ENCODE results near the gene NAP1L4.
"Not testable (repeated sequence)": the region's sequence is repeated elsewhere in the genome, so short reads cannot be mapped to it uniquely, and the experiment has no call there.

Gene NAP1L4

GRCh38 chr11:2921261-2921660, 70.9 kb downstream of the NAP1L4 start:
- no peak for DNase-seq

- no peak for DNase-seq
Measured at GRCh38 chr11:2920343-2920742, 71.8 kb downstream of the NAP1L4 start.

- DNase-seq: no peak
Measured at GRCh38 chr11:2919837-2920236, 72.3 kb downstream of the NAP1L4 start.

- no peak for DNase-seq
Measured at GRCh38 chr11:2919188-2919587, 72.9 kb downstream of the NAP1L4 start.

GRCh38 chr11:2917842-2918490, 74.2 kb downstream of the NAP1L4 start:
- DNase-seq: no peak

GRCh38 chr11:2916892-2917645, 75.1 kb downstream of the NAP1L4 start:
- DNase-seq: no peak

- DNase-seq: no peak
Measured at GRCh38 chr11:2916114-2916891, 75.8 kb downstream of the NAP1L4 start.

GRCh38 chr11:2915473-2915872, 76.7 kb downstream of the NAP1L4 start:
- DNase-seq: no peak

- DNase-seq: peak; percentile 56
Measured at GRCh38 chr11:2914455-2915195, 77.5 kb downstream of the NAP1L4 start.

GRCh38 chr11:2913776-2914175, 78.4 kb downstream of the NAP1L4 start:
- DNase-seq: no peak

- no peak for DNase-seq
Measured at GRCh38 chr11:2913019-2913431, 79.1 kb downstream of the NAP1L4 start.

GRCh38 chr11:2912498-2912897, 79.6 kb downstream of the NAP1L4 start:
- DNase-seq: peak; percentile 43

- DNase-seq: peak; percentile 8
Measured at GRCh38 chr11:2911785-2912391, 80.2 kb downstream of the NAP1L4 start.

- DNase-seq: no peak
Measured at GRCh38 chr11:2911088-2911784, 80.9 kb downstream of the NAP1L4 start.

- no peak for DNase-seq
Measured at GRCh38 chr11:2910401-2910955, 81.7 kb downstream of the NAP1L4 start.

GRCh38 chr11:2909133-2909902, 82.8 kb downstream of the NAP1L4 start:
- no peak for DNase-seq

GRCh38 chr11:2908130-2908529, 84.0 kb downstream of the NAP1L4 start:
- DNase-seq: no peak

- DNase-seq: not testable (repeated sequence)
Measured at GRCh38 chr11:2905299-2905698, 86.8 kb downstream of the NAP1L4 start.

GRCh38 chr11:2904153-2905052, 87.7 kb downstream of the NAP1L4 start:
- peak; percentile 32 for DNase-seq

GRCh38 chr11:2903672-2904011, 88.5 kb downstream of the NAP1L4 start:
- no peak for DNase-seq

Data from NCI-H2029 treated with DMSO at 0.1 percent for 48 hours (cell line).